Left kidney (tissue), 1 donor: ENCODE measurements around the gene SELENOI. TPM values are rescaled to one million over a fixed set of nuclear protein-coding genes. Genes with fewer than 3 reads are reported as not detected.

Experiments
- polyA plus RNA-seq: library from polyadenylated mRNA; unstranded; fragments of 120-200 nt; gene quantifications from one replicate; pipeline ENCODE4 v1.2.1, GENCODE V29; 2013; ENCODE audit not compliant: insufficient read length

Gene SELENOI
- polyA plus RNA-seq, 1 donor = 27.6 TPM

Other genes starting within 250 kb of the SELENOI start
- 6.7 TPM for gene GAREM2, start 173.1 kb upstream of the SELENOI start, polyA plus RNA-seq
- 234 TPM for gene HADHA, start 101.5 kb upstream of the SELENOI start, polyA plus RNA-seq
- 184 TPM for gene HADHB, start 101.2 kb upstream of the SELENOI start, polyA plus RNA-seq
- gene ADGRF3, start 646 bp downstream of the SELENOI start, polyA plus RNA-seq = 2.5 TPM
- 3.4 TPM for gene DRC1, start 55.8 kb downstream of the SELENOI start, polyA plus RNA-seq
- gene OTOF, start 132.0 kb downstream of the SELENOI start, polyA plus RNA-seq = 0.23 TPM